Colonic mucosa (tissue), 4 donors: ENCODE measurements around the gene POLR2E. TPM values are rescaled to one million over a fixed set of nuclear protein-coding genes. Genes with fewer than 3 reads are reported as not detected.
A peak's percentile ranks its signal among the peaks of the same experiment; 100 is the strongest.

ENCODE experiments used
- DNase-seq: peaks from one replicate; pipeline ENCODE4 v3.0.0-alpha.2; 2020
- H3K27ac ChIP-seq: fragments of 200-600 bp; one replicate; pipeline ENCODE4 v1.8.0; 2021
- H3K27me3 ChIP-seq: fragments of 200-600 bp; one replicate; pipeline ENCODE4 v1.8.0; 2021
- H3K36me3 ChIP-seq: fragments of 200-600 bp; one replicate; pipeline ENCODE4 v1.8.0; 2021
- H3K4me1 ChIP-seq: fragments of 200-600 bp; one replicate; pipeline ENCODE4 v1.8.0; 2021; ENCODE audit warnings: mild to moderate bottlenecking
- H3K4me3 ChIP-seq: fragments of 200-600 bp; one replicate; pipeline ENCODE4 v1.8.0; 2021
- H3K9ac ChIP-seq, 2 donors: one replicate each; pipeline ENCODE4 v1.7.0; 2013; ENCODE audit warnings: control low read depth in 2 of 2, low read depth in 2 of 2, low read length in 2 of 2
- H3K9me3 ChIP-seq: fragments of 200-600 bp; one replicate; pipeline ENCODE4 v1.8.0; 2021
- intact Hi-C: fragments of 100-400 bp; cut with DNase I; formaldehyde crosslinking; loops from one replicate; pipeline ENCODE4 v1.14.1; 2022
- total RNA-seq, 2 donors: library from RNA; stranded (reverse); fragmentation: NEBNext Ultra II Directional in 1 of 2; extraction: Animal tissue kit (Norgen Biotek cat#: 25700) in 1 of 2; gene quantifications; one replicate each; pipeline ENCODE4 v1.2.1, GENCODE V29; 2021
- TF ChIP-seq, protein P1 (sequence below): fragments of 200-600 bp; IDR thresholded peaks from one replicate; pipeline ENCODE4 v1.8.0; 2022; ENCODE audit warnings: antibody characterized with exemption, mild to moderate bottlenecking
- donor health status: healthy.
- donor health status: DM: no; HTN: no; CAD: no.
- donor health status: DM: no; HTN: no; CAD: no.

POLR2E gene
- total RNA-seq, 2 donors from 2014 or later, result 135 to 245 TPM

DNA sequence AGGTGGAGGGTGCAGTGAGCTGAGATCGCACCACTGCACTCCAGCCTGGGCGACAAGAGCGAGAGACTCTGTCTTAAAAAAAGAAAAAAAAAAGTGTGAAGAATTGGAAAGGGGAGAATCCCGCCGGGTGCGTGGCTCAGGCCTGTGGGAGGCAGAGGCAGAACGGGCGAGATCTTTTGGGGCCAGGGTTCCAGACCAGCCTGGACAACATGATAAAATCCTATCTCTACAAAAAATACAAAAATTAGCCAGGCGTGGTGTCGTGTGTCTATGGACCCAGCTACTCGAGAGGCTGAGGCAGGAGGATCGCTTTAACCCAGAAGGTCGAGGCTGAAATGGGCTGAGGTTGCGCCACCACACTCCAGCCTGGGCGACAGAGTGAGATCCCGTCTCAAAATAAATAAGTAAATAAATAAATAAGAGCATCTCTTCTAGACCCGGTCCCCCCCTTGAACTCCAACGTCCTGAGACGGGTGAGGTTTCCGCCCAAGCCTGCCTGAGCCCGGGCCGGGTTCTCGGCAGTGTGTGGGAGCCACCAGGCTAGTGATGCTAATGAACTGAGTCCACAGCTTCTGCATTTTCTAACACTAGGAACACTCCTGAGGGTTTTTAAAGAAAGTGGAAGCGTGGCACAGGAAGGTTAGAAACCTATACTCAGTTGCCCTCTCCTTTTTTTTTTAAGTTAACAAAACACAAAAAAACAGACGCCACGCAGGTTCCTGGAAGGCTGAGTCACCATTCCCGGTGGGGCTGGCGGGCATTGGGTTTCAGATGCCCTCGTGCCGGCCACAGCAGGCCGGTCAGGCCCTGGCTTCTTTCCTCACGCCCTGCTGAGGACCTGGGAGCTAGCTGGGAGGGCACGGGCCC lies 30.7 kb upstream of the POLR2E start:
- no peak overlapping the region for H3K9ac ChIP-seq
- TF ChIP-seq, protein P1, sequence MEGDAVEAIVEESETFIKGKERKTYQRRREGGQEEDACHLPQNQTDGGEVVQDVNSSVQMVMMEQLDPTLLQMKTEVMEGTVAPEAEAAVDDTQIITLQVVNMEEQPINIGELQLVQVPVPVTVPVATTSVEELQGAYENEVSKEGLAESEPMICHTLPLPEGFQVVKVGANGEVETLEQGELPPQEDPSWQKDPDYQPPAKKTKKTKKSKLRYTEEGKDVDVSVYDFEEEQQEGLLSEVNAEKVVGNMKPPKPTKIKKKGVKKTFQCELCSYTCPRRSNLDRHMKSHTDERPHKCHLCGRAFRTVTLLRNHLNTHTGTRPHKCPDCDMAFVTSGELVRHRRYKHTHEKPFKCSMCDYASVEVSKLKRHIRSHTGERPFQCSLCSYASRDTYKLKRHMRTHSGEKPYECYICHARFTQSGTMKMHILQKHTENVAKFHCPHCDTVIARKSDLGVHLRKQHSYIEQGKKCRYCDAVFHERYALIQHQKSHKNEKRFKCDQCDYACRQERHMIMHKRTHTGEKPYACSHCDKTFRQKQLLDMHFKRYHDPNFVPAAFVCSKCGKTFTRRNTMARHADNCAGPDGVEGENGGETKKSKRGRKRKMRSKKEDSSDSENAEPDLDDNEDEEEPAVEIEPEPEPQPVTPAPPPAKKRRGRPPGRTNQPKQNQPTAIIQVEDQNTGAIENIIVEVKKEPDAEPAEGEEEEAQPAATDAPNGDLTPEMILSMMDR, result no peak
- no peak overlapping the region for H3K27ac ChIP-seq
- intact Hi-C loops, result no loop called here
- peaks cover 37% of the 10 kb centered on the region for H3K36me3 ChIP-seq
- no peak for DNase-seq
- no peak overlapping the region for H3K4me3 ChIP-seq
- no peaks in the 10 kb centered on the region for H3K27me3 ChIP-seq
- H3K4me1 ChIP-seq, result peaks cover 7% of the 10 kb centered on the region
- no peaks in the 10 kb centered on the region for H3K9me3 ChIP-seq

- DNase-seq, result no peak
- no peaks in the 10 kb centered on the region for H3K27me3 ChIP-seq
- no peak overlapping the region for H3K9ac ChIP-seq
- no peaks in the 10 kb centered on the region for H3K4me1 ChIP-seq
- intact Hi-C loops, result no loop called here
- TF ChIP-seq, protein P1, result no peak
- H3K36me3 ChIP-seq, result peaks cover 50% of the 10 kb centered on the region
- no peak overlapping the region for H3K27ac ChIP-seq
- H3K9me3 ChIP-seq, result no peaks in the 10 kb centered on the region
- H3K4me3 ChIP-seq, result no peak overlapping the region
These were observed 28.9 kb upstream of the POLR2E start for GRCh38 chr19:1123885-1124677.

DNA sequence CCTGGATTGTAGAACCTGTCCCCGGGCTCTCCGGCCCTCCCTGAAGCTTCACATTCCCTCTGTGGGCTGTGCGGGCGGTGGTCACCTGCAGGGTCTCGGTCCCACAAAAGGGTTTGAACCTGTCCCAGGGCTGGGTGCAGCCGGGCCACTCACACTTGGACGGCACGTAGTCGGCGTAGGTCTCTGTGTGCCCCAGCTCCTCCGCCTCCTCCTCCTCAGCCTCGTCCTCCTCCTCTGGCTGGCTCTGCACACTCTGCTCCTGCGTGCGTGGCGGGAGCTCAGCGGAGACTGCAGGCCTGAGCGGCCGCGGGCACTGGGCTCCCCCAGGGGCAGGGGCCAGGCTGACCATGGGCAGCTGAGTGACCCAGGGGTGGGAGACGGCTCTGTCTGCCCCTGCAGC lies 28.2 kb upstream of the POLR2E start:
- Histone ChIP-seq H3K27ac (no peak overlapping the region), H3K9ac (no peak overlapping the region), H3K4me3 (no peak overlapping the region), H3K36me3 (peaks cover 57% of the 10 kb centered on the region), H3K9me3 (no peaks in the 10 kb centered on the region), H3K27me3 (no peaks in the 10 kb centered on the region), H3K4me1 (no peaks in the 10 kb centered on the region)
- TF ChIP-seq, protein P1, result no peak
- DNase-seq, result no peak
- intact Hi-C loops, result no loop called here

- TF ChIP-seq, protein P1, result no peak
- Histone ChIP-seq H3K9ac (no peak overlapping the region), H3K4me1 (no peaks in the 10 kb centered on the region), H3K27me3 (no peaks in the 10 kb centered on the region), H3K9me3 (no peaks in the 10 kb centered on the region), H3K4me3 (no peak overlapping the region), H3K36me3 (peaks cover 59% of the 10 kb centered on the region), H3K27ac (no peak overlapping the region)
- intact Hi-C loops, result no loop called here
- peak; percentile 82 for DNase-seq
These were observed 27.8 kb upstream of the POLR2E start for GRCh38 chr19:1122972-1123363.

GRCh38 chr19:1122021-1122971 lies 27.1 kb upstream of the POLR2E start:
- no peak for DNase-seq
- Histone ChIP-seq H3K27ac (no peak overlapping the region), H3K9ac (no peak overlapping the region), H3K36me3 (peaks cover 64% of the 10 kb centered on the region), H3K4me3 (no peak overlapping the region), H3K9me3 (no peaks in the 10 kb centered on the region), H3K27me3 (no peaks in the 10 kb centered on the region), H3K4me1 (no peaks in the 10 kb centered on the region)
- intact Hi-C loops, result no loop called here
- TF ChIP-seq, protein P1, result no peak
